ENCODE results near the gene ASB3.
A peak's percentile ranks its signal among the peaks of the same experiment; 100 is the strongest.
"Not testable (repeated sequence)": the region's sequence is repeated elsewhere in the genome, so short reads cannot be mapped to it uniquely, and the experiment has no call there.

ASB3 gene

GRCh38 chr2:53786705-53787613 is at the start of gene ASB3, which contains the start of gene ERLEC1:
TSS of gene ASB3 (minus strand) at chr2:53786953. CDS start at chr2:53765572, 21,381 bp downstream.
TSS of gene ERLEC1 (plus strand) at chr2:53787044. CDS start at chr2:53787211, 167 bp downstream.
- DNase-seq = peak; percentile 91

GRCh38 chr2:53829980-53830290 is 43.2 kb upstream of the ASB3 start:
- not testable (repeated sequence) for DNase-seq

GRCh38 chr2:53829273-53829979 is 42.7 kb upstream of the ASB3 start:
- DNase-seq = no peak

GRCh38 chr2:53828331-53828730 is 41.6 kb upstream of the ASB3 start:
- DNase-seq = no peak

- no peak for DNase-seq
These were observed 40.8 kb upstream of the ASB3 start for GRCh38 chr2:53827398-53828175.

- DNase-seq = no peak
These were observed 40.0 kb upstream of the ASB3 start for GRCh38 chr2:53826587-53827397.

- no peak for DNase-seq
These were observed 39.3 kb upstream of the ASB3 start for GRCh38 chr2:53826030-53826410.

GRCh38 chr2:53823639-53824038 is 36.9 kb upstream of the ASB3 start:
- DNase-seq = peak; percentile 47

GRCh38 chr2:53821810-53822209 is 35.1 kb upstream of the ASB3 start:
- no peak for DNase-seq

- DNase-seq = no peak
These were observed 34.0 kb upstream of the ASB3 start for GRCh38 chr2:53820711-53821110.

- no peak for DNase-seq
These were observed 33.3 kb upstream of the ASB3 start for GRCh38 chr2:53820048-53820447.

GRCh38 chr2:53819634-53820033 is 32.9 kb upstream of the ASB3 start:
- no peak for DNase-seq

- DNase-seq = no peak
These were observed 32.2 kb upstream of the ASB3 start for GRCh38 chr2:53818854-53819435.

GRCh38 chr2:53813151-53813550 is 26.4 kb upstream of the ASB3 start:
- no peak for DNase-seq

GRCh38 chr2:53811601-53812000 is 24.8 kb upstream of the ASB3 start:
- DNase-seq = no peak

GRCh38 chr2:53802617-53803151 is 15.9 kb upstream of the ASB3 start:
- no peak for DNase-seq

- no peak for DNase-seq
These were observed 14.8 kb upstream of the ASB3 start for GRCh38 chr2:53801547-53801946.

GRCh38 chr2:53793821-53794220 is 7.1 kb upstream of the ASB3 start:
- no peak for DNase-seq

GRCh38 chr2:53793261-53793660 is 6.5 kb upstream of the ASB3 start:
- no peak for DNase-seq

- DNase-seq = peak; percentile 13
These were observed 999 bp upstream of the ASB3 start for GRCh38 chr2:53787614-53788289.

GRCh38 chr2:53786352-53786704 is 425 bp downstream of the ASB3 start:
- DNase-seq = peak; percentile 39
